Measurements from ENCODE around the gene SHROOM4.

DNA sequence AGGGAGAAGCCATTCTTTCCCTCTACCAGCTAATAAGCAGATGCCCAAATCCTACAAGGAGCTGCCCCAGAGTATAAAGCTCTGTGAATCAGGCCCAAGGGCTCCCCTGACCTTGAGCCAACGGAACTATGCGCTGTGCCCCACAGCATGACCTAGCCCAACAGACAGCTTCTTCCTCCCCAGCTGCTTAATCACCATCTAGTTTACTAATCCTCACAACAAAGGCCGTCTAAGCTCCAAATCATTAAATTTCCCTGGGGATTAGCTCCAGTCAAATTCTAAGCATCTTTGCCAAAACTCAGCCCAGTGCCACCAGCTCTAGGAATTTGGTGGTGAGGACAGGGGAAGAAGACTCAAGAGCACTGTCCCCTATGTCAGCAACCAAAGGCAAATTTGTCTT is 113.1 kb downstream of the SHROOM4 start:
- TF ChIP-seq POLR2AphosphoS5 (IDR thresholded peaks at IDR 0.05; ENCODE audit: low read depth, low read length) (no peak), POLR2A (IDR thresholded peaks at IDR 0.05; ENCODE audit: borderline replicate concordance, extremely low read depth, insufficient read depth, insufficient read length) (no peak), RAD21 (IDR thresholded peaks at IDR 0.05; ENCODE audit: low read depth) (no peak), EZH2 (IDR thresholded peaks at IDR 0.05) (no peak), EGR1 (IDR thresholded peaks at IDR 0.05; ENCODE audit: low read depth) (no peak)
- TF ChIP-seq, protein P1, sequence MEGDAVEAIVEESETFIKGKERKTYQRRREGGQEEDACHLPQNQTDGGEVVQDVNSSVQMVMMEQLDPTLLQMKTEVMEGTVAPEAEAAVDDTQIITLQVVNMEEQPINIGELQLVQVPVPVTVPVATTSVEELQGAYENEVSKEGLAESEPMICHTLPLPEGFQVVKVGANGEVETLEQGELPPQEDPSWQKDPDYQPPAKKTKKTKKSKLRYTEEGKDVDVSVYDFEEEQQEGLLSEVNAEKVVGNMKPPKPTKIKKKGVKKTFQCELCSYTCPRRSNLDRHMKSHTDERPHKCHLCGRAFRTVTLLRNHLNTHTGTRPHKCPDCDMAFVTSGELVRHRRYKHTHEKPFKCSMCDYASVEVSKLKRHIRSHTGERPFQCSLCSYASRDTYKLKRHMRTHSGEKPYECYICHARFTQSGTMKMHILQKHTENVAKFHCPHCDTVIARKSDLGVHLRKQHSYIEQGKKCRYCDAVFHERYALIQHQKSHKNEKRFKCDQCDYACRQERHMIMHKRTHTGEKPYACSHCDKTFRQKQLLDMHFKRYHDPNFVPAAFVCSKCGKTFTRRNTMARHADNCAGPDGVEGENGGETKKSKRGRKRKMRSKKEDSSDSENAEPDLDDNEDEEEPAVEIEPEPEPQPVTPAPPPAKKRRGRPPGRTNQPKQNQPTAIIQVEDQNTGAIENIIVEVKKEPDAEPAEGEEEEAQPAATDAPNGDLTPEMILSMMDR (IDR thresholded peaks at IDR 0.05 in 2 of 3, conservative IDR thresholded peaks at IDR 0.05 in 1 of 3; ENCODE audit: borderline replicate concordance in 1 of 3, insufficient read depth in 1 of 3, low read depth in 2 of 3, low read length in 2 of 3), result no peak
